HG03135 (cell line): Measurements from ENCODE around the gene PLSCR3.
"Not testable (repeated sequence)": the region's sequence is repeated elsewhere in the genome, so short reads cannot be mapped to it uniquely, and the experiment has no call there.

ENCODE experiments used
- ATAC-seq: cut with Tn5 transposase; IDR thresholded peaks from one replicate; pipeline ENCODE4 v1.9.1; 2021; ENCODE audit warnings: mild to moderate bottlenecking, moderate library complexity; ENCODE audit not compliant: unreplicated experiment

Gene PLSCR3

GRCh38 chr17:7382901-7383300 lies 11.4 kb downstream of the PLSCR3 start:
- ATAC-seq = no peak

DNA sequence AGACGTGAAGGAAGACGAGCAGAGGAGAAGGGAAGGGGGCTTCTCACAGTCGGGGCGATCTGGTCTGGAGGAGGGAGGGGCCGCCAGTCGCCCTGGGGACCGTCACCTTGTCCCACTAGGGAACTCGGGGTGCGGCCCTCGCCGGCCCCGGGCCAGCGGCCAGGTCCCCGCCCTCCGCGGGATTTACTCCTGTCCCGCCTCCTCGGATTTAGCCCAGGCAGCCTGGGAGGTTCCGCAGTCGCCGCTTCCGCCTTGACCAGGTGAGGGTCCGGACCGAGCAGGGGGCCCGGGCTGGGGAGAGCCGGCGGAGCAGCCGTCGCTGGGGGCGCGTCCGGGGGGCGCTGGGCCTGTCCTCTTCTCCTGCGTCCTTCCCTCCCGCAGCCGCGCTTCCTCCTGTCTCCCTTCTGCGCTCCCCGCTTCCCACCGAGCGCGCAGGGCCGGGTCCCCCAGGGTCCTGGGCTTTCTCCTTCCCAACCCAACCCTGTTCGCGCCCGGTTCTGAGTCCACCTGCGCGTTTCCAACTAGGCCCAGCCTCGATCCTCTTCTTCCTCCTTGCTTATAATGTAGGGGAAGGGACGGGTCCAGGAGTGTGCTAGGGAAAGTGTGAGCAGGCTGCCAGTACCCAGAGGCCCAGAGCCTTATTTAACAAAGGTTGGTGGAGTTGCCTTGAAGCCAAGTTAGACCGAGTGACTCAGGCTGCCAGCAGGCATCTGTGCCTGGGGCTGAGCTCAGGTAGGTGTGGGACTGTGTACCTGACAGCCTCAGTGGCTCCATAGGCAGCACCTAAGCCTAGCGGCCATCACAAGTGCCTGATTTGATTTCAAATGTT lies 13.3 kb downstream of the PLSCR3 start, which contains the start of gene TNK1:
Gene TNK1, plus strand, starts transcription at position 235 of the 829 bp plus-strand sequence. CDS start 1,838 bp downstream, outside the sequence.
- ATAC-seq = no peak

GRCh38 chr17:7380321-7380720 lies 14.0 kb downstream of the PLSCR3 start:
- ATAC-seq = no peak

- ATAC-seq = no peak
These were observed 15.2 kb downstream of the PLSCR3 start for GRCh38 chr17:7379134-7379533.

- no peak for ATAC-seq
These were observed 20.0 kb downstream of the PLSCR3 start for GRCh38 chr17:7374353-7374752.

DNA sequence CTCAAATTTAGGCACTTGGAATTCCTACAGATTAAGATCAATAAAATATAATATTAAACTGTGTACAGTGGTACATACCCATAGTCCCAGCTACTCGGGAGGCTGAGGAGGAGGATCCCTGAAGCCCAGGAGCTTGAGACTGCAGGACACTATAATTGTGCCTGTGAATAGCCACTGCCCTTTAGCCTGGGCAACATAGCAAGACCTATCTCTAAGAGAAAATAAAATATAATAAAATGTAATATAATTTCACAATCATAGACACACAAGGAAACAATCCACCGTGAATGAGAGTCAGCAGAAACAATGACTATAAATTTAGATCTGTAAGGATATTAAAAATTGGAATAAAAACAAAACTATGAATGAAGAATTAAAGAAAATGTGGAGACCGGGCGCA lies 23.5 kb downstream of the PLSCR3 start:
- no peak for ATAC-seq

- no peak for ATAC-seq
These were observed 24.5 kb downstream of the PLSCR3 start for GRCh38 chr17:7369825-7370224.

DNA sequence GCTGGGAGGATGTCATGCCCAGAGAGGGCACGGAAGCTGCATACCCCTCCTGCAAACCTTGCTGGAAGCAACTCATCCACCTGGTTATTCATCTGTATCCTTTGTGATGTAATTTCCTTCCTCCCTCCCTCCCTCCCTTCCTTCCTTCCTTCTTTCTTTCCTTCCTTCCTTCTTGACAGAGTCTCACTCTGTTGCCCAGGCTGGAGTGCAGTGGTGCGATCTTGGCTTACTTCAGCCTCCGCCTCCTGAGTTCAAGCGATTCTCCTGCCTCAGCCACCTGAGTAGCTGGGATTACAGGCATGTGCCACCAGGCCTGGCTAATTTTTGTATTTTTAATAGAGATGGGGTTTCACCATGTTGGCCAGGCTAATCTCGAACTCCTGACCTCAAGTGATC lies 25.7 kb downstream of the PLSCR3 start:
- not testable (repeated sequence) for ATAC-seq

GRCh38 chr17:7367918-7368598 lies 26.3 kb downstream of the PLSCR3 start:
- ATAC-seq = no peak

DNA sequence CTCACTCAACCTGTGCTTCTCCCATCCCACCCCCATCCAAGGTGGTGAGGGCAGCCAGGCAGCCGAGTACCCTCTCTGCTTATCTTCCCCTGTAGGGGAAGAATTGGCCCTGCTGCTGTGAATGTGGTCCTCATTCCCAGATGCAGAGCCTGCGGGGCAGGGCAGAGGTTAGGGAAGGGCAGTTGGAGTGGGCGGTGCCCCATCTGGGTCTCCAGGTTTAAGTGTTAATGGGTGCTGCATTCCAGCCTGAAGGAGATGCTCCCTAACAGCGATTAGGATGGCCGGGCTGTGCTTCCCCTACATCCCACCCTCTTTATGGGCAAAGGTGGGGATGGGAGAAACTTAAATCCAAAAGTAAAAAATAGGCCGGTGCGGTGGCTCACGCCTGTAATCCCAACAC lies 27.2 kb downstream of the PLSCR3 start:
- no peak for ATAC-seq

GRCh38 chr17:7365963-7366362 lies 28.4 kb downstream of the PLSCR3 start:
- ATAC-seq = not testable (repeated sequence)

- no peak for ATAC-seq
These were observed 31.0 kb downstream of the PLSCR3 start for GRCh38 chr17:7363311-7363710.

DNA sequence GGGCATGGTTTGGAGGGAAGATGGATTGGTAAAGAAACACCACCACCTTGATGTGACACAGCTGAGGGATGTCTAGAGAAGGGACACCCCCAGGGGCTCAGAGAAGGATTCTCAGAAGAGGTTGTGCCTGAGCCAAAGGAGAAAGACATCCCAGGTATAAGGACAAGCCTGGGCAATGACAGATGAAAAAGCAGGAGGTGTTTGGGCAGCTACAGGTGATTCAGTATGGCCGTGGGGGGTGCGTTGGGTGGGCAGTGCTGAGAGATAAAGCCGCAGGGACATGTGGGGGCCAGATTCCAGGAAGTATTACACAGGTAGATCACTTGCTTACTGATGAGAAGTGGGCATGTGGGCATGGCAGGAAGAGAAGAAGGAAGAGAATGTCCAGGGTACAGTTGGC lies 32.4 kb downstream of the PLSCR3 start:
- no peak for ATAC-seq

DNA sequence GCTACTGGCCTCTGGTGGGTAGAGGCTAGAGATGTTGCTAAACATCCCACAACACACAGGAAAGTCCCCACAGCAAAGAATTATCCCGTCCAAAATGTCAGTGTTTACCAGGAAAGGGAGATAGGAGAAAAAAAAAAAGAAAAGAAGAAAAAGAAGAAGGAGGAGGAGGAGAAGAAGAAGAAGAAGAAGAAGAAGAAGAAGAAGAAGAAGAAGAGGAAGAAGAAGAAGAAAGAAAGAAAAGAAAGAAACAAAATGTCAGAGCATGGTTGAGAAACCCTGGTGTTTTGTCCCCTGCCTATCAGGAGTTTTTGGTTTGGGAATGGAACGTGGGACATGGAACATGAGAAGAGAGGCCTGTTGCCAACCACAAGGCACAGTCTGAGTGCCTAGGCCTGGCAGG lies 36.9 kb downstream of the PLSCR3 start:
- no peak for ATAC-seq

DNA sequence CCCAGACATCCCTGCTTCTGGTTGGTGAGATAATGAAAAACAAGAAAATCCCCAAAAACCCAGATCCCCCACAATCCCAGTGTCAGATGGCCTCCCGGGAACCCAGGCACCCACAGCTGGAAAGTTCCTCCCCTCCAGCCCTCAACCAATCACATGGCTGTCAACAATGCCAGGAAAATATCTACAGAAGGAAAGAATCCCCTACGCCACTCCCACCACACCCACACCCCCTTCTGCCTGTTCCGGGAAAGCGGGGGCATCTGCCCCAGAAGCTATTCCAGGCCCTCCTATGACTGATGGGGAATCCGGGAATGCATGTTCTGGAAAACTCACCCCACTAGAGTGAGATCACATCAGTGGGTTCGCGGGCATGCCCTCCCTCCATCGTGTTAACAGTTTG lies 37.6 kb downstream of the PLSCR3 start:
- ATAC-seq = no peak

DNA sequence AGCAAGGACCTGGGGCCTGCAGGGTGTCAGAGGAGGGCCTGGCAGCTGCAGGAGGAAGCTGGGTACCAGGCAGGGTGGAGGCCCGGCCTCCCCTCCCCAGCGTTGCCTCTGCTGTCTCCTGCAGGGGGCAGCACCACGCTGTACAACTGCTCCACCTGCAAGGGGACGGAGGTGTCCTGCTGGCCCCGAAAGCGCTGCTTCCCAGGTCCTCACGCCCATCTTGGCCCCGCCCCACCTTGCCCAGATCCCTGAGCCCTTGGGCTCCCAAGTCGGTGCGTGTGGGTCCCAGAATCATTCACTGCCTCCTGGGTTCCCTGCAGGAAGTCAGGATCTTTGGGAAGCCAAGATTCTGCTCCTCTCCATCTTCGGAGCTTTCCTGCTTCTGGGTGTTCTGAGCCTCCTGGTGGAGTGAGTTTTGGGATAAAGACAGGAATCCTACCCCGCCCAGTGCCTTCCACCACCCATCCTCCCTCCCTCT lies 38.2 kb downstream of the PLSCR3 start:
- ATAC-seq = no peak

- ATAC-seq = no peak
These were observed 38.8 kb downstream of the PLSCR3 start for GRCh38 chr17:7355573-7355972.

DNA sequence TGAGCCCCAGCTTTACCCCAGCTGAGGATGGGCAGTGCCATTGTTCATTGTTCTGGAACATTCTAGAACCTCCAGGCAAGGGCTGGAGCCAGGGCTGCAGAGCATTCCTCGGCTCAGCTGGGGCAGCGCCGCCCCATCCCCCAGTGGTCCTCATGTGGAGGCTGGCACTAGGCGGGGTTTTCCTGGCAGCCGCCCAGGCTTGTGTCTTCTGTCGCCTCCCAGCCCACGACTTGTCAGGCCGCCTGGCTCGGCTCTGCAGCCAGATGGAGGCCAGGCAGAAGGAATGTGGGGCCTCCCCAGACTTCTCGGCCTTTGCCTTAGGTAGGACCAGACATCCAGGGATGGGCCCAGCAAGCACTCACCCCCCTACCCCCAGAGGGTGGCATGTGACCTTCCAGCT lies 39.3 kb downstream of the PLSCR3 start, which contains the start of gene TMEM95:
Gene TMEM95, plus strand, starts transcription at position 104 of the 400 bp plus-strand sequence. Its CDS starts 49 bp downstream, at position 153.
- ATAC-seq = no peak

DNA sequence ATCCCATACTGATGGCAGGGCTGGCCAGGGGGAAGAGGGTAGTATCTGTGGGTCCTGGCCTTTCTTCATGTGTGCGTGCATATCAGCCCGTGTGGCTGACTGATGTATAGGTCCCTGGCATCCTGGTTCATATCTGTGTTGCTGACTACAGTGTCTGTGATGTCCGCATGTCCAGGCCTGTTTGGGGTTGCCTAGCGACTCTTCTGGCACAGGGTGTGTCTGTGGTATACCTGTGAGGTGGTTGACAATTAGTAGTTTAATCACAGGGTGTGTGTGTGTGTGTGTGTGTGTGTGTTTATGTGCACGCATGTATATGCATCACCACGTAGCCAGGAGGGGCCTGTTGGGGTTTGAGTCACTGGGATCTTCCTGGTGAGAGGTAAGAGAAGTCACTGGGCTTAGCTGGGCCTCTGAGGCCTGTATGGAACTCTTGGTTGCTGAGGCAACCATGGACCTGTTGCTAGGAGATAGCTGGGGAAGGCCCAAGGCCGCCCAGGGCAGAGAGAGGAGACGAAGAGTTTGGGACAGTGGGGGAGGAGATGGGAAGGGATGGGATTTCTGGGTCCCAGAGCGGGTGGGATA lies 40.0 kb downstream of the PLSCR3 start:
- ATAC-seq = no peak

DNA sequence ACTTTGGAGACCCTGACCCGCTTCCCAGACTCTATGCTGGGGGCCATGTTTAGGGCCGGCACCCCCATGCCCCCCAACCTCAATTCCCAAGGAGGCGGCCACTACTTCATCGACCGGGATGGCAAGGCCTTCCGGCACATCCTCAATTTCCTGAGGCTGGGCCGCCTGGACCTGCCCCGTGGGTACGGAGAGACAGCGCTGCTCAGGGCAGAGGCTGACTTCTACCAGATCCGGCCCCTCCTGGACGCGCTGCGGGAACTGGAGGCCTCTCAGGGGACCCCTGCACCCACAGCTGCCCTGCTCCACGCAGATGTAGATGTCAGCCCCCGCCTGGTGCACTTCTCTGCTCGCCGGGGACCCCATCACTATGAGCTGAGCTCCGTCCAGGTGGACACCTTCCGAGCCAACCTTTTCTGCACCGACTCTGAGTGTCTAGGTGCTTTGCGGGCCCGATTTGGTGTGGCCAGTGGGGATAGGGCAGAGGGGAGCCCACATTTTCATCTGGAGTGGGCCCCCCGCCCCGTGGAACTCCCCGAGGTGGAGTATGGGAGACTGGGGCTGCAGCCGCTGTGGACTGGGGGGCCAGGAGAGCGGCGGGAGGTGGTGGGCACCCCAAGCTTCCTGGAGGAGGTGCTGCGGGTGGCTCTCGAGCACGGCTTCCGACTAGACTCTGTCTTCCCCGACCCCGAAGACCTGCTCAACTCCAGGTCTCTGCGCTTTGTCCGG lies 41.3 kb downstream of the PLSCR3 start:
- no peak for ATAC-seq

- ATAC-seq = no peak
These were observed 41.8 kb downstream of the PLSCR3 start for GRCh38 chr17:7352503-7352889.
